Measurements from ENCODE around the gene ANAPC7.
"Not testable (repeated sequence)": the region's sequence is repeated elsewhere in the genome, so short reads cannot be mapped to it uniquely, and the experiment has no call there.

Gene ANAPC7

GRCh38 chr12:110366321-110367142 is 37.0 kb downstream of the ANAPC7 start:
- no peaks in the 10 kb centered on the region for H3K9me3 ChIP-seq (ENCODE audit: insufficient read depth, low read length)
- no peaks in the 10 kb centered on the region for H3K36me3 ChIP-seq (ENCODE audit: low read length)
- no peaks in the 10 kb centered on the region for H3K9me2 ChIP-seq (replicated peaks; ENCODE audit: insufficient read depth, low read length)
- H3K4me3 ChIP-seq (ENCODE audit: insufficient read depth, low read length, poor library complexity, severe bottlenecking) = no peak overlapping the region
- H3K27ac ChIP-seq (ENCODE audit: low read depth, low read length) = no peak overlapping the region
- H3K9ac ChIP-seq (ENCODE audit: low read length) = no peak overlapping the region
- H3K27me3 ChIP-seq (ENCODE audit: low read length) = no peaks in the 10 kb centered on the region
- no peak overlapping the region for H2AFZ ChIP-seq (ENCODE audit: low read depth, low read length, severe bottlenecking)
- TF ChIP-seq CTCF (IDR thresholded peaks at IDR 0.05; ENCODE audit: insufficient read depth, low read length, poor library complexity, severe bottlenecking) = no peak
- no peak for TF ChIP-seq EZH2phosphoT487 (conservative IDR thresholded peaks at IDR 0.05; ENCODE audit: low read length)
- no peaks in the 10 kb centered on the region for H3K79me2 ChIP-seq (ENCODE audit: insufficient read depth, low read length)
- H3F3A ChIP-seq (ENCODE audit: insufficient read depth) = 0 out of 2 replicates have a peak, but pooled peaks cover 6% of the 10 kb centered on the region
- no peaks in the 10 kb centered on the region for H4K20me1 ChIP-seq (ENCODE audit: low read depth, low read length)
- no peak overlapping the region for H3K4me2 ChIP-seq (ENCODE audit: low read depth, low read length, poor library complexity, severe bottlenecking)

GRCh38 chr12:110365489-110366320 is 37.8 kb downstream of the ANAPC7 start:
- Histone ChIP-seq H3K4me3 (ENCODE audit: insufficient read depth, low read length, poor library complexity, severe bottlenecking) (no peak overlapping the region), H3F3A (ENCODE audit: insufficient read depth) (0 out of 2 replicates have a peak, but pooled peaks cover 6% of the 10 kb centered on the region), H3K27ac (ENCODE audit: low read depth, low read length) (no peak overlapping the region), H3K36me3 (ENCODE audit: low read length) (no peaks in the 10 kb centered on the region), H3K79me2 (ENCODE audit: insufficient read depth, low read length) (no peaks in the 10 kb centered on the region), H3K9ac (ENCODE audit: low read length) (no peak overlapping the region), H3K9me2 (replicated peaks; ENCODE audit: insufficient read depth, low read length) (no peaks in the 10 kb centered on the region), H4K20me1 (ENCODE audit: low read depth, low read length) (no peaks in the 10 kb centered on the region), H3K9me3 (ENCODE audit: insufficient read depth, low read length) (no peaks in the 10 kb centered on the region), H3K27me3 (ENCODE audit: low read length) (no peaks in the 10 kb centered on the region), H2AFZ (ENCODE audit: low read depth, low read length, severe bottlenecking) (no peak overlapping the region), H3K4me2 (ENCODE audit: low read depth, low read length, poor library complexity, severe bottlenecking) (no peak overlapping the region)
- no peak for TF ChIP-seq CTCF (IDR thresholded peaks at IDR 0.05; ENCODE audit: insufficient read depth, low read length, poor library complexity, severe bottlenecking)
- no peak for TF ChIP-seq EZH2phosphoT487 (conservative IDR thresholded peaks at IDR 0.05; ENCODE audit: low read length)

- no peak overlapping the region for H2AFZ ChIP-seq (ENCODE audit: low read depth, low read length, severe bottlenecking)
- H3K9ac ChIP-seq (ENCODE audit: low read length) = no peak overlapping the region
- H3K27me3 ChIP-seq (ENCODE audit: low read length) = no peaks in the 10 kb centered on the region
- no peaks in the 10 kb centered on the region for H3K79me2 ChIP-seq (ENCODE audit: insufficient read depth, low read length)
- no peaks in the 10 kb centered on the region for H3K9me3 ChIP-seq (ENCODE audit: insufficient read depth, low read length)
- no peaks in the 10 kb centered on the region for H3K9me2 ChIP-seq (replicated peaks; ENCODE audit: insufficient read depth, low read length)
- no peak overlapping the region for H3K4me2 ChIP-seq (ENCODE audit: low read depth, low read length, poor library complexity, severe bottlenecking)
- H3F3A ChIP-seq (ENCODE audit: insufficient read depth) = 0 out of 2 replicates have a peak, but pooled peaks cover 3% of the 10 kb centered on the region
- TF ChIP-seq CTCF (IDR thresholded peaks at IDR 0.05; ENCODE audit: insufficient read depth, low read length, poor library complexity, severe bottlenecking) = no peak
- no peak for TF ChIP-seq EZH2phosphoT487 (conservative IDR thresholded peaks at IDR 0.05; ENCODE audit: low read length)
- H3K36me3 ChIP-seq (ENCODE audit: low read length) = no peaks in the 10 kb centered on the region
- no peaks in the 10 kb centered on the region for H4K20me1 ChIP-seq (ENCODE audit: low read depth, low read length)
- no peak overlapping the region for H3K4me3 ChIP-seq (ENCODE audit: insufficient read depth, low read length, poor library complexity, severe bottlenecking)
- H3K27ac ChIP-seq (ENCODE audit: low read depth, low read length) = no peak overlapping the region
Measured at GRCh38 chr12:110361216-110361615, 42.3 kb downstream of the ANAPC7 start.

DNA sequence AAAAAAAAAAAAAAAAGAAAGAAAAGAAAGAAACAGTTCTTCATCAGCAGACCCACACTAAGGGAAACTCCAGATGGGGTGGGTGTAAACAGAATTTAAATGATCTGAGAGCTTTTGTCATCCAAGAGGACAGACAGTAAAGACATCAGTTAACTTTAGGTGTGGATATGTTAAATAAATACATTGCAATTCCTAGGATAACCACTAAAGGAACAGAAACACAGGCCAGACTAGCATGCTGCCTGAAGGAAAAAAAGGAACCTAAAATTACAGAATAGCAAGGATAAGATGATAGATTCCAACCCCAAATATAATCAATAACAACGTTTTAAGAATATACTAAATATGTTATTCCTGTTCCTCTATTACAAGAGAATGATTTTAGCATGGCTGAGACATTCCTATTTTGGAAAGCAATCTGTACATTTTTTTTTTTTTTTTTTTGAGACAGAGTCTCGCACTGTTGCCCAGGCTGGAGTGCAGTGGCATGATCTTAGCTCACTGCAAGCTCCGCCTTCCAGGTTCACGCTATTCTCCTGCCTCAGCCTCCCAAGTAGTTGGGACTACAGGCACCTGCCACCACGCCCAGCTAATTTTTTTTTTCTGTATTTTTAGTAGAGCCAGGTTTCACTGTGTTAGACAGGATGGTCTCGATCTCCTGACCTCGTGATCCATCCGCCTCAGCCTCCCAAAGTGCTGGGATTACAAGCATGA is 45.0 kb downstream of the ANAPC7 start:
- H3K9ac ChIP-seq (ENCODE audit: low read length); H3K79me2 ChIP-seq (ENCODE audit: insufficient read depth, low read length); H3K9me3 ChIP-seq (ENCODE audit: insufficient read depth, low read length); H3K9me2 ChIP-seq (replicated peaks; ENCODE audit: insufficient read depth, low read length); H3K4me2 ChIP-seq (ENCODE audit: low read depth, low read length, poor library complexity, severe bottlenecking); H3K27me3 ChIP-seq (ENCODE audit: low read length); H3K4me3 ChIP-seq (ENCODE audit: insufficient read depth, low read length, poor library complexity, severe bottlenecking); H3K36me3 ChIP-seq (ENCODE audit: low read length); H3F3A ChIP-seq (ENCODE audit: insufficient read depth); H2AFZ ChIP-seq (ENCODE audit: low read depth, low read length, severe bottlenecking); H4K20me1 ChIP-seq (ENCODE audit: low read depth, low read length); H3K27ac ChIP-seq (ENCODE audit: low read depth, low read length): not testable (repeated sequence)

Data from SU-DHL-6 (cell line).